Measurements from ENCODE around the gene SPPL3. TPM values are rescaled to one million over a fixed set of nuclear protein-coding genes. Genes with fewer than 3 reads are reported as not detected.

SPPL3 gene
- total and polyA plus RNA-seq, 4 donors: 18.9 to 108 (median 67.8) TPM

GRCh38 chr12:120754792-120755191 is 149.4 kb downstream of the SPPL3 start:
- no peak for DNase-seq (ENCODE audit: low read depth in 4 of 6, low spot score in 6 of 6)
- Histone ChIP-seq H3K27ac (ENCODE audit: low read depth, low read length) (no peak overlapping the region), H3K4me1 (ENCODE audit: control insufficient read depth, insufficient read depth, low read length) (peaks cover 4% of the 10 kb centered on the region), H3K27me3 (ENCODE audit: control insufficient read depth, insufficient read depth, low read length) (no peaks in the 10 kb centered on the region), H3K9me3 (ENCODE audit: control insufficient read depth, insufficient read depth, low read length) (no peaks in the 10 kb centered on the region), H3K4me3 (ENCODE audit: low read depth, low read length) (no peak overlapping the region), H3K36me3 (ENCODE audit: control insufficient read depth, insufficient read depth, low read length) (peaks cover 4% of the 10 kb centered on the region)

GRCh38 chr12:120751389-120751788 is 152.8 kb downstream of the SPPL3 start:
- Histone ChIP-seq H3K27ac (ENCODE audit: low read depth, low read length) (no peak overlapping the region), H3K4me1 (ENCODE audit: control insufficient read depth, insufficient read depth, low read length) (no peaks in the 10 kb centered on the region), H3K36me3 (ENCODE audit: control insufficient read depth, insufficient read depth, low read length) (no peaks in the 10 kb centered on the region), H3K9me3 (ENCODE audit: control insufficient read depth, insufficient read depth, low read length) (no peaks in the 10 kb centered on the region), H3K27me3 (ENCODE audit: control insufficient read depth, insufficient read depth, low read length) (no peaks in the 10 kb centered on the region), H3K4me3 (ENCODE audit: low read depth, low read length) (no peak overlapping the region)
- no peak for DNase-seq (ENCODE audit: low read depth in 4 of 6, low spot score in 6 of 6)
- 97% methylated on average over 9 of the region's 9 CpGs for WGBS (ENCODE audit: insufficient coverage)

GRCh38 chr12:120750806-120751205 is 153.4 kb downstream of the SPPL3 start:
- no peaks in the 10 kb centered on the region for H3K9me3 ChIP-seq (ENCODE audit: control insufficient read depth, insufficient read depth, low read length)
- WGBS (ENCODE audit: insufficient coverage): 100% methylated on average over 1 of the region's 5 CpGs

GRCh38 chr12:120749256-120749655 is 154.9 kb downstream of the SPPL3 start:
- WGBS (ENCODE audit: insufficient coverage): 89% methylated on average over 4 of the region's 5 CpGs
- Histone ChIP-seq H3K4me1 (ENCODE audit: control insufficient read depth, insufficient read depth, low read length) (no peaks in the 10 kb centered on the region), H3K9me3 (ENCODE audit: control insufficient read depth, insufficient read depth, low read length) (no peaks in the 10 kb centered on the region), H3K27ac (ENCODE audit: low read depth, low read length) (no peak overlapping the region), H3K4me3 (ENCODE audit: low read depth, low read length) (no peak overlapping the region), H3K36me3 (ENCODE audit: control insufficient read depth, insufficient read depth, low read length) (no peaks in the 10 kb centered on the region), H3K27me3 (ENCODE audit: control insufficient read depth, insufficient read depth, low read length) (no peaks in the 10 kb centered on the region)
- no peak for DNase-seq (ENCODE audit: low read depth in 4 of 6, low spot score in 6 of 6)

More at GRCh38 chr12:120750806-120751205, 153.4 kb downstream of the SPPL3 start:
- Histone ChIP-seq H3K4me1 (ENCODE audit: control insufficient read depth, insufficient read depth, low read length) (no peaks in the 10 kb centered on the region), H3K36me3 (ENCODE audit: control insufficient read depth, insufficient read depth, low read length) (no peaks in the 10 kb centered on the region), H3K4me3 (ENCODE audit: low read depth, low read length) (no peak overlapping the region), H3K27ac (ENCODE audit: low read depth, low read length) (no peak overlapping the region), H3K27me3 (ENCODE audit: control insufficient read depth, insufficient read depth, low read length) (no peaks in the 10 kb centered on the region)
- no peak for DNase-seq (ENCODE audit: low read depth in 4 of 6, low spot score in 6 of 6)

GRCh38 chr12:120748242-120748641 is 155.9 kb downstream of the SPPL3 start:
- Histone ChIP-seq H3K27ac (ENCODE audit: low read depth, low read length) (no peak overlapping the region), H3K36me3 (ENCODE audit: control insufficient read depth, insufficient read depth, low read length) (no peaks in the 10 kb centered on the region), H3K27me3 (ENCODE audit: control insufficient read depth, insufficient read depth, low read length) (no peaks in the 10 kb centered on the region), H3K4me1 (ENCODE audit: control insufficient read depth, insufficient read depth, low read length) (no peaks in the 10 kb centered on the region), H3K4me3 (ENCODE audit: low read depth, low read length) (no peak overlapping the region), H3K9me3 (ENCODE audit: control insufficient read depth, insufficient read depth, low read length) (no peaks in the 10 kb centered on the region)
- 85% methylated on average over 4 of the region's 7 CpGs for WGBS (ENCODE audit: insufficient coverage)
- DNase-seq (ENCODE audit: low read depth in 4 of 6, low spot score in 6 of 6): no peak

GRCh38 chr12:120744922-120745493 is 159.2 kb downstream of the SPPL3 start:
- peaks cover 15% of the 10 kb centered on the region for H3K36me3 ChIP-seq (ENCODE audit: control insufficient read depth, insufficient read depth, low read length)
- WGBS (ENCODE audit: insufficient coverage): 80% methylated on average over 15 of the region's 15 CpGs
- no peaks in the 10 kb centered on the region for H3K9me3 ChIP-seq (ENCODE audit: control insufficient read depth, insufficient read depth, low read length)
- H3K4me3 ChIP-seq (ENCODE audit: low read depth, low read length): no peak overlapping the region
- no peak overlapping the region for H3K27ac ChIP-seq (ENCODE audit: low read depth, low read length)
- DNase-seq (ENCODE audit: low read depth in 4 of 6, low spot score in 6 of 6): no peak
- no peaks in the 10 kb centered on the region for H3K27me3 ChIP-seq (ENCODE audit: control insufficient read depth, insufficient read depth, low read length)
- H3K4me1 ChIP-seq (ENCODE audit: control insufficient read depth, insufficient read depth, low read length): no peaks in the 10 kb centered on the region

GRCh38 chr12:120741476-120742421 is 162.4 kb downstream of the SPPL3 start:
- H3K9me3 ChIP-seq (ENCODE audit: control insufficient read depth, insufficient read depth, low read length): no peaks in the 10 kb centered on the region
- peaks cover 46% of the 10 kb centered on the region for H3K36me3 ChIP-seq (ENCODE audit: control insufficient read depth, insufficient read depth, low read length)
- no peaks in the 10 kb centered on the region for H3K4me1 ChIP-seq (ENCODE audit: control insufficient read depth, insufficient read depth, low read length)
- H3K4me3 ChIP-seq (ENCODE audit: low read depth, low read length): no peak overlapping the region
- no peaks in the 10 kb centered on the region for H3K27me3 ChIP-seq (ENCODE audit: control insufficient read depth, insufficient read depth, low read length)
- 88% methylated on average over 33 of the region's 33 CpGs for WGBS (ENCODE audit: insufficient coverage)
- DNase-seq (ENCODE audit: low read depth in 4 of 6, low spot score in 6 of 6): no peak
- no peak overlapping the region for H3K27ac ChIP-seq (ENCODE audit: low read depth, low read length)

- Histone ChIP-seq H3K9me3 (ENCODE audit: control insufficient read depth, insufficient read depth, low read length) (no peaks in the 10 kb centered on the region), H3K4me1 (ENCODE audit: control insufficient read depth, insufficient read depth, low read length) (no peaks in the 10 kb centered on the region), H3K36me3 (ENCODE audit: control insufficient read depth, insufficient read depth, low read length) (peaks cover 50% of the 10 kb centered on the region), H3K27me3 (ENCODE audit: control insufficient read depth, insufficient read depth, low read length) (no peaks in the 10 kb centered on the region), H3K4me3 (ENCODE audit: low read depth, low read length) (no peak overlapping the region), H3K27ac (ENCODE audit: low read depth, low read length) (no peak overlapping the region)
- no peak for DNase-seq (ENCODE audit: low read depth in 4 of 6, low spot score in 6 of 6)
- WGBS (ENCODE audit: insufficient coverage): 95% methylated on average over 15 of the region's 15 CpGs
Measured at GRCh38 chr12:120740871-120741270, 163.3 kb downstream of the SPPL3 start.

GRCh38 chr12:120739821-120740613 is 164.1 kb downstream of the SPPL3 start:
- no peaks in the 10 kb centered on the region for H3K27me3 ChIP-seq (ENCODE audit: control insufficient read depth, insufficient read depth, low read length)
- no peak overlapping the region for H3K27ac ChIP-seq (ENCODE audit: low read depth, low read length)
- no peak for DNase-seq (ENCODE audit: low read depth in 4 of 6, low spot score in 6 of 6)
- WGBS (ENCODE audit: insufficient coverage): 77% methylated on average over 14 of the region's 16 CpGs
- H3K9me3 ChIP-seq (ENCODE audit: control insufficient read depth, insufficient read depth, low read length): no peaks in the 10 kb centered on the region
- no peak overlapping the region for H3K4me3 ChIP-seq (ENCODE audit: low read depth, low read length)
- H3K36me3 ChIP-seq (ENCODE audit: control insufficient read depth, insufficient read depth, low read length): peaks cover 50% of the 10 kb centered on the region
- H3K4me1 ChIP-seq (ENCODE audit: control insufficient read depth, insufficient read depth, low read length): no peaks in the 10 kb centered on the region
